SK-N-SH (cell line): ENCODE measurements around the gene KLLN.

Source experiments
- CHD2 ChIP-seq: fragments of 150-350 bp; IDR thresholded peaks from 2 replicates; pipeline ENCODE4 v1.6.1; 2018; ENCODE audit warnings: low read length; ENCODE audit not compliant: partially characterized antibody
- ELF1 ChIP-seq: IDR thresholded peaks from 2 replicates; pipeline ENCODE4 v1.4.0; 2012
- EZH2phosphoT487 ChIP-seq: fragments of 200-600 bp; sonication (generic); IDR thresholded peaks from 2 replicates; pipeline ENCODE4 v1.6.1; 2017; ENCODE audit warnings: low read depth, mixed run types, mild to moderate bottlenecking, antibody characterized with exemption, moderate library complexity, borderline replicate concordance
- GABPA ChIP-seq: IDR thresholded peaks from 2 replicates; pipeline ENCODE4 v1.4.0; 2012; ENCODE audit warnings: low read depth, mild to moderate bottlenecking
- NRF1 ChIP-seq: IDR thresholded peaks from 2 replicates; pipeline ENCODE4 v1.6.1; 2012; ENCODE audit warnings: low read depth, mild to moderate bottlenecking, low read length
- TF ChIP-seq, protein P1 (sequence below): fragments of 200-600 bp; sonication (generic); IDR thresholded peaks from 2 replicates; pipeline ENCODE4 v1.6.1; 2017; ENCODE audit warnings: antibody characterized with exemption, mild to moderate bottlenecking, moderate library complexity
- TF ChIP-seq, protein P2 (sequence below): fragments of 150-350 bp; IDR thresholded peaks from 2 replicates; pipeline ENCODE4 v1.6.1; 2017; ENCODE audit warnings: antibody characterized with exemption, low read length, low read depth, borderline replicate concordance

DNA sequence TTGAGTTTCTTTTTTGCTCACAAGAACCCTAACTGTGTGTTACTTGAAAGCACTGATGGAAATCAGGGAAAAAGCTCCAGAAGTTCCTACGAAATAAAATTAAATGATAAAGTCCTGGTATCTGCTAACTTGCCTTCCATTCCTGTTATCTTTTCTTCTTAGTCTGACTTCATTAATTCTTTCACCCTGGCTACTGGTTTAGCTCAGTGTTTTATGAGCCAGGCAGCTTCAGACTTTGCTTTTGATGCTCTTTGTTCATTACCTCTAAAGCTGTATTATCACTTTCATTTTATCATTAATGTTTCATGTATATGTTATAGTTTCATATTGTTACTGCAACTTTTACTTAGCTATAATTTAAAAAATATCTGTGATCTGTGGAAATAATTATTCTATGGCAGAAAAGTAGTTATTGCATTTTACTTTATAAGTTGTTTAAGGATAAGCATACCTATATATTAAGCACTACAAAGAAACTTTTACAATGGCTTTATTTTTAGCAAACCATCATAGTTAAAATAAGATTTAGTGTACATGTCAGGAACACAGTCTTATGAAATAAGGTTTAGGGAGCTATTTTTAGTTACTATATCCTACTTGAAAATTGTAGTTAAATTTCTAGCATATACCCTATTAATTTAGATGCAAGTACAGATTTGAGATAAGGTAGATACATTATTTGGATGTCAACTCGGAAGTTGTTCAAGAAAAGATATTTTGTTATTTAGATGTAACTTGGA is 19.4 kb upstream of the KLLN start:
- TF ChIP-seq, protein P1, sequence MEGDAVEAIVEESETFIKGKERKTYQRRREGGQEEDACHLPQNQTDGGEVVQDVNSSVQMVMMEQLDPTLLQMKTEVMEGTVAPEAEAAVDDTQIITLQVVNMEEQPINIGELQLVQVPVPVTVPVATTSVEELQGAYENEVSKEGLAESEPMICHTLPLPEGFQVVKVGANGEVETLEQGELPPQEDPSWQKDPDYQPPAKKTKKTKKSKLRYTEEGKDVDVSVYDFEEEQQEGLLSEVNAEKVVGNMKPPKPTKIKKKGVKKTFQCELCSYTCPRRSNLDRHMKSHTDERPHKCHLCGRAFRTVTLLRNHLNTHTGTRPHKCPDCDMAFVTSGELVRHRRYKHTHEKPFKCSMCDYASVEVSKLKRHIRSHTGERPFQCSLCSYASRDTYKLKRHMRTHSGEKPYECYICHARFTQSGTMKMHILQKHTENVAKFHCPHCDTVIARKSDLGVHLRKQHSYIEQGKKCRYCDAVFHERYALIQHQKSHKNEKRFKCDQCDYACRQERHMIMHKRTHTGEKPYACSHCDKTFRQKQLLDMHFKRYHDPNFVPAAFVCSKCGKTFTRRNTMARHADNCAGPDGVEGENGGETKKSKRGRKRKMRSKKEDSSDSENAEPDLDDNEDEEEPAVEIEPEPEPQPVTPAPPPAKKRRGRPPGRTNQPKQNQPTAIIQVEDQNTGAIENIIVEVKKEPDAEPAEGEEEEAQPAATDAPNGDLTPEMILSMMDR: no peak
- TF ChIP-seq CHD2: no peak
- no peak for TF ChIP-seq NRF1
- no peak for TF ChIP-seq EZH2phosphoT487
- TF ChIP-seq ELF1: no peak
- TF ChIP-seq GABPA: no peak
- TF ChIP-seq, protein P2, sequence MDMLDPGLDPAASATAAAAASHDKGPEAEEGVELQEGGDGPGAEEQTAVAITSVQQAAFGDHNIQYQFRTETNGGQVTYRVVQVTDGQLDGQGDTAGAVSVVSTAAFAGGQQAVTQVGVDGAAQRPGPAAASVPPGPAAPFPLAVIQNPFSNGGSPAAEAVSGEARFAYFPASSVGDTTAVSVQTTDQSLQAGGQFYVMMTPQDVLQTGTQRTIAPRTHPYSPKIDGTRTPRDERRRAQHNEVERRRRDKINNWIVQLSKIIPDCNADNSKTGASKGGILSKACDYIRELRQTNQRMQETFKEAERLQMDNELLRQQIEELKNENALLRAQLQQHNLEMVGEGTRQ: no peak
